SU-DHL-6 (cell line): ENCODE results near the gene TANC1.

Experiments
- H2AFZ ChIP-seq: fragments of 200-600 bp; sonication (generic); 2 replicates; pipeline ENCODE4 v1.6.1; 2014; ENCODE audit warnings: low read depth, mild to moderate bottlenecking, moderate library complexity, mixed read lengths, antibody characterized with exemption, low read length; ENCODE audit not compliant: severe bottlenecking
- H3F3A ChIP-seq: fragments of 200-600 bp; shearing (Covaris generic); 2 replicates; pipeline ENCODE4 v1.6.0; 2016; ENCODE audit warnings: antibody characterized with exemption, mild to moderate bottlenecking; ENCODE audit not compliant: insufficient read depth
- H3K27ac ChIP-seq: fragments of 200-600 bp; sonication (generic); 2 replicates; pipeline ENCODE4 v1.5.1; 2016; ENCODE audit warnings: low read depth, mild to moderate bottlenecking, low read length, moderate library complexity, mixed read lengths
- H3K27me3 ChIP-seq: fragments of 200-600 bp; sonication (generic), shearing (Covaris generic); 2 replicates; pipeline ENCODE4 v1.6.0; 2014; ENCODE audit warnings: mild to moderate bottlenecking, low read length
- H3K36me3 ChIP-seq: fragments of 200-600 bp; sonication (generic); 2 replicates; pipeline ENCODE4 v1.6.1; 2014; ENCODE audit warnings: mild to moderate bottlenecking, low read length, mixed read lengths
- H3K4me2 ChIP-seq: fragments of 300-600, 200-600 bp; shearing (Covaris generic), sonication (generic); 2 replicates; pipeline ENCODE4 v1.6.0; 2014; ENCODE audit warnings: low read length, low read depth, mild to moderate bottlenecking; ENCODE audit not compliant: poor library complexity, severe bottlenecking
- H3K4me3 ChIP-seq: fragments of 200-600 bp; sonication (generic); 2 replicates; pipeline ENCODE4 v1.5.1; 2014; ENCODE audit warnings: antibody characterized with exemption, low read length, mild to moderate bottlenecking, mixed read lengths; ENCODE audit not compliant: insufficient read depth, poor library complexity, severe bottlenecking
- H3K79me2 ChIP-seq: fragments of 200-600 bp; sonication (generic); 2 replicates; pipeline ENCODE4 v1.6.1; 2014; ENCODE audit warnings: mild to moderate bottlenecking, low read length, moderate library complexity; ENCODE audit not compliant: insufficient read depth
- H3K9ac ChIP-seq: fragments of 200-600 bp; sonication (generic); 2 replicates; pipeline ENCODE4 v1.7.0; 2014; ENCODE audit warnings: mild to moderate bottlenecking, low read length
- H3K9me2 ChIP-seq: fragments of 200-600 bp; sonication (generic); replicated peaks from 2 replicates; pipeline ENCODE4 v1.6.1; 2014; ENCODE audit warnings: low read length; ENCODE audit not compliant: insufficient read depth
- H3K9me3 ChIP-seq: fragments of 200-600 bp; sonication (generic); 2 replicates; pipeline ENCODE4 v1.6.1; 2014; ENCODE audit warnings: low read length, mixed read lengths; ENCODE audit not compliant: insufficient read depth
- H4K20me1 ChIP-seq: fragments of 200-600 bp; sonication (generic); 2 replicates; pipeline ENCODE4 v1.6.1; 2014; ENCODE audit warnings: low read depth, mild to moderate bottlenecking, antibody characterized with exemption, low read length, moderate library complexity, mixed read lengths
- CTCF ChIP-seq: fragments of 200-600 bp; sonication (generic); IDR thresholded peaks from one replicate; pipeline ENCODE4 v1.5.1; 2017; ENCODE audit warnings: antibody characterized with exemption, mild to moderate bottlenecking, low read length, moderate library complexity; ENCODE audit not compliant: insufficient read depth, poor library complexity, severe bottlenecking
- EZH2phosphoT487 ChIP-seq: fragments of 200-600 bp; sonication (generic), shearing (Covaris generic); conservative IDR thresholded peaks from 2 replicates; pipeline ENCODE4 v1.6.1; 2018; ENCODE audit warnings: mild to moderate bottlenecking, antibody characterized with exemption, low read length, moderate library complexity, mixed read lengths

Gene TANC1

GRCh38 chr2:158990397-158991214 lies 22.2 kb downstream of the TANC1 start:
- Histone ChIP-seq H3K9ac (no peak overlapping the region), H4K20me1 (no peaks in the 10 kb centered on the region), H3K79me2 (no peaks in the 10 kb centered on the region), H3K4me2 (no peak overlapping the region), H3K9me3 (no peaks in the 10 kb centered on the region), H3K27ac (no peak overlapping the region), H3K4me3 (no peak overlapping the region), H3K9me2 (no peaks in the 10 kb centered on the region), H2AFZ (no peak overlapping the region), H3F3A (no peaks in the 10 kb centered on the region), H3K27me3 (no peaks in the 10 kb centered on the region), H3K36me3 (no peaks in the 10 kb centered on the region)
- TF ChIP-seq CTCF (no peak), EZH2phosphoT487 (no peak)

GRCh38 chr2:158993030-158993429 lies 24.6 kb downstream of the TANC1 start:
- Histone ChIP-seq H4K20me1 (no peaks in the 10 kb centered on the region), H3K9me2 (no peaks in the 10 kb centered on the region), H3K79me2 (no peaks in the 10 kb centered on the region), H3K4me3 (no peak overlapping the region), H3K9me3 (no peaks in the 10 kb centered on the region), H2AFZ (no peak overlapping the region), H3K4me2 (no peak overlapping the region), H3K27me3 (no peaks in the 10 kb centered on the region), H3K9ac (no peak overlapping the region), H3K27ac (no peak overlapping the region), H3K36me3 (no peaks in the 10 kb centered on the region), H3F3A (no peaks in the 10 kb centered on the region)
- TF ChIP-seq CTCF: no peak
- TF ChIP-seq EZH2phosphoT487: no peak

- Histone ChIP-seq H3K9me3 (no peaks in the 10 kb centered on the region), H2AFZ (no peak overlapping the region), H3K4me3 (no peak overlapping the region), H3K27me3 (no peaks in the 10 kb centered on the region), H3K9me2 (no peaks in the 10 kb centered on the region), H4K20me1 (no peaks in the 10 kb centered on the region), H3K27ac (no peak overlapping the region), H3K9ac (no peak overlapping the region), H3K4me2 (no peak overlapping the region), H3F3A (no peaks in the 10 kb centered on the region), H3K79me2 (no peaks in the 10 kb centered on the region), H3K36me3 (no peaks in the 10 kb centered on the region)
- no peak for TF ChIP-seq CTCF
These were observed 25.5 kb downstream of the TANC1 start for GRCh38 chr2:158993721-158994587.
